Ovary (tissue), 9 donors: ENCODE data around the gene TMEM132D. TPM values are rescaled to one million over a fixed set of nuclear protein-coding genes. Genes with fewer than 3 reads are reported as not detected.

Source experiments
- DNase-seq, 5 donors: peaks; one replicate each; pipeline ENCODE4 v3.0.0-alpha.2; 2019 to 2020
- H3K27ac ChIP-seq, 2 donors: fragments of 200-600 bp; one replicate each; pipeline versions ENCODE4 v1.5.1 to v1.8.0; 2019 to 2022
- H3K27me3 ChIP-seq: fragments of 200-600 bp; one replicate; pipeline ENCODE4 v1.8.0; 2022
- H3K36me3 ChIP-seq: fragments of 200-600 bp; sonication (generic); one replicate; pipeline ENCODE4 v1.5.1; 2019
- H3K4me1 ChIP-seq: one replicate; pipeline ENCODE4 v1.8.1; 2013; ENCODE audit warnings: mild to moderate bottlenecking, moderate library complexity; ENCODE audit not compliant: insufficient read depth
- H3K4me3 ChIP-seq: fragments of 200-600 bp; sonication (generic); one replicate; pipeline ENCODE4 v1.5.1; 2017
- H3K9me3 ChIP-seq, 2 donors: fragments of 200-600 bp in 1 of 2; sonication (generic) in 1 of 2; one replicate each; pipeline versions ENCODE4 v1.5.1 to v1.8.1; 2013 to 2019; ENCODE audit warnings: mild to moderate bottlenecking in 1 of 2, moderate library complexity in 1 of 2
- CTCF ChIP-seq, 3 donors: fragments of 450-650 bp in 2 of 3; fragments of 200-600 bp in 1 of 3; IDR thresholded peaks; one replicate each; pipeline versions ENCODE4 v1.5.1 to v1.8.0; 2016 to 2022; ENCODE audit warnings: antibody characterized with exemption in 3 of 3, mild to moderate bottlenecking in 1 of 3
- EP300 ChIP-seq: sonication (generic); formaldehyde crosslinking; IDR thresholded peaks from one replicate; pipeline ENCODE4 v1.6.1; 2017; ENCODE audit warnings: antibody characterized with exemption
- POLR2A ChIP-seq: fragments of 450-650 bp; IDR thresholded peaks from one replicate; pipeline ENCODE4 v1.6.1; 2017; ENCODE audit warnings: antibody characterized with exemption, mild to moderate bottlenecking, moderate library complexity
- WGBS, 3 donors: extraction: QIAGEN DNeasy Blood & Tissue Kit in 1 of 3; methylation state at CpG; one replicate each; pipeline versions ENCODE4 v1.1.5 to v1.1.7; 2013 to 2017; 5-methylcytosine and 5-hydroxymethylcytosine counted together
- intact Hi-C, 4 donors: fragments of 100-400 bp; cut with DNase I; formaldehyde crosslinking; loops; one replicate each; pipeline versions ENCODE4 v1.11.0 to v1.15.1; 2022 to 2023
- polyA plus RNA-seq, 2 donors: library from polyadenylated mRNA; stranded (reverse); fragments of 200-250 nt in 1 of 2; fragments of 350-450 nt in 1 of 2; fragmentation: Illumina TruSeq in 1 of 2; extraction: RNeasy Lipid Tissue Mini Kit (QIAGEN cat#74804) in 1 of 2; gene quantifications; one replicate each; pipeline ENCODE4 v1.2.3, GENCODE V29; 2013 to 2014
- total RNA-seq, 7 donors: library from RNA; depleted of rRNA in 2 of 7; stranded (reverse); fragments of >200 nt in 2 of 7; fragmentation: NEBNext Ultra II Directional in 3 of 7; extraction: Animal tissue kit (Norgen Biotek cat#: 25700) in 3 of 7; gene quantifications; one replicate each; pipeline versions ENCODE4 v1.1.0 to v1.2.4, GENCODE V29; 2016 to 2023
- donor health status: DM: no; HTN: no; CAD: no; lungs with moderate emphysema.
- donor health status: DM: no; HTN: no; CAD: no.
- donor health status: Bipolar disorder and iron deficiency.
- donor health status: DM: yes; HTN: yes; CAD: no.
- donor health status: DM: no; HTN: no; CAD: no.
- donor health status: DM: yes; HTN: yes; CAD: no.

TMEM132D gene
- total and polyA plus RNA-seq, 9 donors: 0.04 TPM; not detected in 8

DNA sequence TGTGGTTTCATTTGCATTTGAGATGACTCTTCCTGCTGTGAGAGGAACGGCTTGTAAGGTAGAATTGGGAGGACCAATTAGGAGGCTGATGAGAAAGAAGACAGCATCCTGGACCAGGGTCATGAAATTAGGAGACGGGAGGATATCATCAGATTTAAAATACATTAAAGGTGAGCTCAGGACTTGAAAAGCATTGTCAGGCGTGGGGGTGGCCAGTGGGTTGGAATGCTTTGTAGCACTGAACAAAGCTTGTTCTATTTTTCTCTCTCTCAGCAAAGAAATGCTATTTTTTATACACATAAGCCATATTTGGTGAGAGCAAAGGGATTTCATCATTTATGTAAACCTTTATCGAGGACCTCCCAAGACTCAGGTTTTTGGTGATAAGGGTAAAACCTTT is 157.5 kb downstream of the TMEM132D start:
- intact Hi-C loops: no loop called here
- H3K4me1 ChIP-seq: no peaks in the 10 kb centered on the region
- TF ChIP-seq POLR2A (no peak), EP300 (no peak), CTCF (IDR thresholded peaks at IDR 0.05) (no peak)
- no peaks in the 10 kb centered on the region for H3K36me3 ChIP-seq
- DNase-seq: no peak
- WGBS, 3 donors: 61 to 71% (median 62%) methylated on average over 4 of the region's 4 CpGs
- H3K27me3 ChIP-seq: no peaks in the 10 kb centered on the region
- no peaks in the 10 kb centered on the region for H3K9me3 ChIP-seq
- no peak overlapping the region for H3K27ac ChIP-seq
- no peak overlapping the region for H3K4me3 ChIP-seq

GRCh38 chr12:129729170-129729569 is 174.7 kb downstream of the TMEM132D start:
- Histone ChIP-seq H3K36me3 (no peaks in the 10 kb centered on the region), H3K4me3 (no peak overlapping the region), H3K27me3 (no peaks in the 10 kb centered on the region), H3K9me3 (no peaks in the 10 kb centered on the region), H3K27ac (no peak overlapping the region), H3K4me1 (no peaks in the 10 kb centered on the region)
- intact Hi-C loops: no loop called here
- TF ChIP-seq CTCF (IDR thresholded peaks at IDR 0.05) (no peak), EP300 (no peak), POLR2A (no peak)
- no peak for DNase-seq
- WGBS, 3 donors: 77 to 87% (median 83%) methylated on average over 2 of the region's 2 CpGs

GRCh38 chr12:129727100-129727499 is 176.7 kb downstream of the TMEM132D start:
- Histone ChIP-seq H3K4me1 (no peaks in the 10 kb centered on the region), H3K27ac (no peak overlapping the region), H3K9me3 (no peaks in the 10 kb centered on the region), H3K27me3 (no peaks in the 10 kb centered on the region), H3K4me3 (no peak overlapping the region), H3K36me3 (no peaks in the 10 kb centered on the region)
- WGBS, 3 donors: 76 to 88% (median 82%) methylated on average over 3 of the region's 3 CpGs
- TF ChIP-seq POLR2A (no peak), EP300 (no peak), CTCF (IDR thresholded peaks at IDR 0.05) (no peak)
- DNase-seq: no peak
- intact Hi-C loops: no loop called here

- H3K4me1 ChIP-seq: no peaks in the 10 kb centered on the region
- 69 to 77% (median 77%) methylated on average over 8 of the region's 8 CpGs for WGBS, 3 donors
- no peaks in the 10 kb centered on the region for H3K27me3 ChIP-seq
- H3K4me3 ChIP-seq: no peak overlapping the region
- DNase-seq: no peak
- no peaks in the 10 kb centered on the region for H3K36me3 ChIP-seq
- intact Hi-C loops: no loop called here
- H3K27ac ChIP-seq: no peak overlapping the region
- TF ChIP-seq CTCF (IDR thresholded peaks at IDR 0.05): no peak
- TF ChIP-seq EP300: no peak
- TF ChIP-seq POLR2A: no peak
- no peaks in the 10 kb centered on the region for H3K9me3 ChIP-seq
Observed at GRCh38 chr12:129723260-129723659, 180.6 kb downstream of the TMEM132D start.

GRCh38 chr12:129720618-129721017 is 183.2 kb downstream of the TMEM132D start:
- no peak overlapping the region for H3K27ac ChIP-seq
- H3K36me3 ChIP-seq: no peaks in the 10 kb centered on the region
- DNase-seq: no peak
- H3K4me1 ChIP-seq: no peaks in the 10 kb centered on the region
- H3K27me3 ChIP-seq: no peaks in the 10 kb centered on the region
- TF ChIP-seq CTCF (IDR thresholded peaks at IDR 0.05): no peak
- TF ChIP-seq EP300: no peak
- TF ChIP-seq POLR2A: no peak
- 73 to 88% (median 84%) methylated on average over 4 of the region's 4 CpGs for WGBS, 3 donors
- H3K9me3 ChIP-seq: no peaks in the 10 kb centered on the region
- H3K4me3 ChIP-seq: no peak overlapping the region
- intact Hi-C loops: no loop called here
